ENCODE results near the gene CARD10.

The CARD10 gene

GRCh38 chr22:37525073-37525745, 6.0 kb upstream of the CARD10 start:
- DNase-seq = no peak

DNA sequence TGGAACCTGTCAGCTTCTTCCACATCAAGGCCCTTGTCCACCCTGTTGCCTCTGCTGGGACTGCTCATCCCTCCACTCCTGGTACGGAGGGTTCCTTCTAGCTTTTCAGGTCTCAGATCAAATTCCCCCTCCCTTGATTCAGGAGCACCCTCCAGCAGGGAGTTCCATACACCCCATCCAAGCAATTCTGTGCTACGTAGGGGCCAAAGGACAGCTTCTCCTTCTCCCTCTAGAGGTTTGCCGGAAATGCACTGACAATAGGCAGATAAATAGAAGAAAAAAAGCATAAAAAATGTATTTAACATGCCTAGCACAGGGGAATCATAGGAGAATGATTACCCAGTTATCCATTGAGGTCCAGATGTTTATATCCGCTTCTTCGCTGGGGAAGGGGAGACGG, 3.3 kb upstream of the CARD10 start:
- DNase-seq = no peak

GRCh38 chr22:37521236-37521739, 2.1 kb upstream of the CARD10 start:
- DNase-seq = no peak

DNA sequence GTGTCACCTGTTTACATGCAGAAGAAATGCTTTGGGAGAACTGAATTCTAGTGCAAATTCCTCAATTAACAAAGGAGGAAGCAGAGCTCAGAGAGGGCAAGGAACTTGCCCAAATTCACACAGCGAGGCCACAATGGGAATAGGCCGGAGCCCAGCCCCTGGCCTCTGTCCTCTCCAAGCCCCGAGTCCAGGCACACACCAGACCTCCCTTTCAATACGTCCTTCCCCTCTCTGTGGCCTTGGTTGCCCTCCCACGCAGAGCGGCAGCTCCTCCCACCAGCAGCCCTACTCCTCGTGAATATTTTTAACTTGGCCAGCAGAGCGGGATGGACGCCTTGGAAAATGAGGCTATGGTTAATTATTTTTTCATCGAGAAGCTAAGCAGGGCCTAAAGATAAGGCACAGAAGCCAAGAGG, 1.6 kb upstream of the CARD10 start:
- no peak for DNase-seq

DNA sequence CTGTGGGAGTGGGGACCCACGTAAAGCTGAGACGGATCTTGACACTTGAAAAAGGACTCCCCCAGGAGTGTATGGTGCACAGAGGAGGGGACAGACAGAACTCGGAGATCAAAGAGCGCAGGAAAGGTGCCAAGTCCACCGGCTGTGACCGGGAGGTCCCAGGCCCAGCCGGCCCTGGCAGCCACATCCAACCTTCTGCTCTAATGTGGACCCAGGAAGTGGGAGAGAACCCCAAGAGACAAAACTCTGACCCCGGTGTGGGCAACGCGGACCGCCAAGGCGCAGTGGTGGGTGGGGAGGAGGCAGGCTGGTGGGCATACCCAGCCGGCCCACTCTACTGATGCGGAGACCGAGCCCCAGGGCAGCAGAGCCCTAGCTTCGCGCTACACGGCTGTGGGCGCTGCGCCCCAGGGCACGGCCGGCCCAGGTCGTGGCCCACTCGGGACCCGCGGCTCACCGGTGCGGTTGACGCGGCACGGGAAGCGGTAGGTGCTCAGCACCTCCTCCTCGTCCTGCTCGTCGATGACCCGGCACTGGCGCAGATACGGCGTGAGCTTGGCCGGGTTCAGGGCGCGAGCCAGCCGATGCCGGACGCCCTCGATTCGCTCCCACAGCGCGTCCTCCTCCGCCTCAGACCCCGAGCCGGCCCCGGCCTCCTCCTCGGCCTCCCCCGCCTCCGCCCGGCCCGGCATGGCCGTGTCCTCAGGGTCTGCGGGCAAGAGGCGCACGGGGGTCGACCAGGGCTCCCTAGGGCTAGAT, 527 bp downstream of the CARD10 start:
- no peak for DNase-seq

DNA sequence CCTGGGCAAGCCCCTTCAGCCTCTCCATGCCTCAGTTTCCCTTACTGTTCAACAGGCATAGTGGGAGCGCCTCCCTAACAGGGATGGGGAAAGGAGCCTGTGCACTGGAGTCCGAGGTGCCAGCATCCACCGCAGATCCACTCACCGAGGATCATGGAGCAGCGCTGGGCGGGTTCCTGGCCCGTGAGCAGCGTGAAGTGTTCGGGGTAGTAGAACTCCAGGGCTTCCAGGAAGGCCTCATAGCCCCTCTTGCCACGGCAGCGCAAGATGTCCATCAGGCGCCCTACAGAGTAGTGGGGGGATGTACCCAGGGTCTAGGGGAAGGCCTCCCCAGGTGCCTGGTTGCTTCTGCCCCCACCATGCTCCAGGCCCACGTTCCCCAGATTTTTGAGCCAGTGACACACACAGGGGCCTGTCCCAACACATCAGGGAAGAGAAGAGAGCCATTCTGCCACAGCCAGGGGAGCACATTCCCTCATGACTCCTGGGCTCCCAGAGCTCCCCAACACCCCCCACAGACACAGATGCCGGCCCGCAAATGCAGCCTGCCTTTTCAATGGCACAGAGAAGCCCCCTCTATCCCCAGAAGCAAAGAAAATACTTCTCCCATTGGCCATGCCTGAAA, 1.3 kb downstream of the CARD10 start:
- no peak for DNase-seq

DNA sequence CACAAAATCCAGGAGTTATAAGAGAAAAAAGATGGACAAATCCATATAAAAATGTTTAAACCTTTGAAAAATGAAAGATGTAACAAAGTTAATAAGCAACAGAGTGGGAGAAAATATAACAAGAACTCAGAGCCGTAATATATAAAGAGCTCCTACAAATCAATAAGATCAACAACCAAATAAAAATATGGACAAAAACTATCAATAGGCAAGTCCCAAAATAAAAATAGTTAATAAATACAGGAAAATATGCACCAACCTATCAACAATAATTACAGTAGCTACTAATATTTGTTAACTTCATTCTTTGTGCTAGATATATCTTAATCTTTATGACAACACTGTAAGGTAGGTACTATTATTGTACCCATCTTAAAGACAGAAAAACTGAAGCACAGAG, 2.8 kb downstream of the CARD10 start:
- DNase-seq = no peak

DNA sequence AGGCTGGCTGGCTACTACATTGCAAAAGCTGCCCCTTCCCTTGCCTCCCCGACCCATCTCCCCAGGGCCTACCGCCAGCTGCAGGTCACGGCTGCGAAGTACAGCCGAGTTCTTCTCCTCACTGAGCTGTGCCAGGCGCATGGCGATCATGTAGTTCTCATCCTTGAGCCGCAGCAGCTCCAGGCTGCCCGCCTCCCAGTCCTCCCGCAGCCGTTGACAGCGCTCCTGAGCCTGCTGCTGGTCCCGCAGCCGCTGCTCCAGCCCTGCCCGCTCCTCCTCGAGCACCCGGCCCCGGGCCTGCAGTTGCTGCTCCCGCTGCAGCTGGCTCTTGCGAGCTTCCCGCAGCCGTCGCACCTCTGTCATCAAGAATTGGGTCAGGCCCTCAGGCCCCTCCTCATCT, 3.3 kb downstream of the CARD10 start:
- no peak for DNase-seq

GRCh38 chr22:37514526-37515051, 4.6 kb downstream of the CARD10 start:
- no peak for DNase-seq

DNA sequence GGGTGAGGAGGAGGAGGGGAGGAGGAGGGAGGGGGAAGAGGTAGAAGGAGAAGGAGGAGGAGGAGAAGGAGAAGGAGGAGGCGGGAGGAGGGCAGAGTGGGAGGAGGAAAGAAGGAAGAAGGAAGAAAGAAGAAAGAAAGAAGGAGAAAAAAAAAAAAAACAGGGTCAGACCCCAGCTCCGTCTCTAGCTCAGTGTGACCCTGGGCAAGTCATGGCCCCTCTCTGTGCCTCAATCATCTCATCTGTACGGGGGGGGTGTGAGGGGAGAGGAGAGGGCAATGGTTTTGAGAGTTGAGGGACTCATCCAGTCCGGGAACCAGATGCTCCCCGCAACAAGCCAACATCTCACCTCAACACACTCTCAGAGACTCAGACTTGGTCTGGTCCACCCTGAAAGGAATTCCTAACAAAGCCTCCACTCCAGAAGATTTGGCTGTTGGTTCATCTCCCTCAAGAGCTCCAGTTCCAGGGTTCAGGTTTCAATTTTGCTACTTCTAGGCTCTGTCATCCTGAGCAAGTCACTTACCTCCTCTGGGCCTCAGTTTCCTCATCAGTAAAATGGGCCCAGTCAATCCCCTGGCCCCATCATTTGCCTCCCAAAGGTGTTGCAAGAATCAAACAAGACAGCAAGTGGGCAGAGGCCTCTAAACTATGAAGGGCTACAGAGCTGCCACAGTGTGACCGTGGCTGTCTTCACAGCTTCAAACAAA, 7.7 kb downstream of the CARD10 start:
- no peak for DNase-seq

- no peak for DNase-seq
Measured at GRCh38 chr22:37510091-37510490, 9.1 kb downstream of the CARD10 start.

GRCh38 chr22:37509059-37509860, 10.0 kb downstream of the CARD10 start:
- no peak for DNase-seq

DNA sequence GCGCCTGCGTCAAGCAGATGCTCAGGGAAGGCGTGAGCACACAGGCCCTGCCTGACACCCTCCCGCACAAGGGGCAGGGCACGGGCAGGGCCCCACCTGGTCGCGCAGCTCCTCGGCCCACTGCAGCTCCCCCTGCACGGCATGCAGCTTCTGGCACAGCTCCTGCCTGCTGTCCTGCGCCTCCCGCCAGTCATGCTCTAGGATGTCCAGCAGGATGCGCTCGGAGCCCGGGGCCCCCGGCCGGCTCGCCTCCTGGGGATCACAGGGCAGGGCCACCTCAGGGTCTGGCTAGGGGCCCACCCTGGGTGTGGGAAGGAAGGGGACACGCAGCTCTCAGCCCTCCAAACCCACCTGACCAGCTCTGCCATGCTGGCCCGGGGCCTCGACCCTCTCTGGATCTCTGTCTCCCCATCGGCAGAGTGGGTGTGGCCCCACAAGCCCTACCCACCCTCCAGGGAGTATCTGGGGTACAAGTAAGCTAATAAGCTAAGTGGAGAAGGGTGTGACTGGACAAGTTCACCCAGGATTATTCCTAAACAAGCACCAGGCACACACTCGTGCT, 10.7 kb downstream of the CARD10 start:
- DNase-seq = no peak

- no peak for DNase-seq
Measured at GRCh38 chr22:37507731-37508130, 11.5 kb downstream of the CARD10 start.

DNA sequence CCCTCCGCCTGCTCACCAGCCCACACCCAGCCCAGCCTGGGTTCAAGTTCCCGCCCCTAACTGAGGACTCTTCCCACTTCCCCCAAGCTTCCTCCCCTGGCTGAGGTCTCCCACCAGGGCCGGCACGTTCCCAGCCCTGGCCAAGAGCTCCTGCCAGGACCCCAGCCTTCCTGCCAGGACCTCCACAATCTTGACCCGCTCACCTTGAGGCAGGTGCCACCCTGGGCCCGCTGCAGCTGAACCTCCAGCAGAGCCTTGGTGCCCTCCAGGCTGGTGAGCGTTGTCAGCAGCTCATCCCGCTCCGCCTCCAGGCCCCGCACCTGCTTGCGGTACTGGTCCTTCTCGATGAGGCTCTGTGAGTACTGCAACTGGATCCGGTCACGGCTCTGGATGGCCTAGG, 13.2 kb downstream of the CARD10 start:
- no peak for DNase-seq

GRCh38 chr22:37505565-37505964, 13.7 kb downstream of the CARD10 start:
- DNase-seq = no peak

- DNase-seq = no peak
Measured at GRCh38 chr22:37504964-37505363, 14.3 kb downstream of the CARD10 start.

DNA sequence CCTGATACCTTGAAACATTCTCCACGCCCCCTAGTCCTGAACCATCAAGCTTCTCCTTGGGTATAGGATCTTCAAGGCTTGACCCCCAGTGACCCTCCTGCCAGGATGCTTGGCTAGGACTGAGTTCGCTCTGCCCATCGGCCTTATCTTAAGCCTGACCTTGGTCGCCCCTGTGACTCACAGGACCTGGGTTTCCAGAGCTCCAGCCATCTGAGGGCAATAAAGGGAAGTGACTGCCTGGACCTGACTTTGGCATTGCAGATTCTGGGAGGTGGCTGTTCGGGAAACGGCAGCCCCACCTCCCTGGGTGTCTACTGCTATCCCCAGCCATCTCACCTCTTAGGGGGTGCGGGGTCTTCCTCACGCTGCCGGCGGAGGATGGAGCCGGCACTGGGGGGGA, 15.4 kb downstream of the CARD10 start:
- DNase-seq = no peak

DNA sequence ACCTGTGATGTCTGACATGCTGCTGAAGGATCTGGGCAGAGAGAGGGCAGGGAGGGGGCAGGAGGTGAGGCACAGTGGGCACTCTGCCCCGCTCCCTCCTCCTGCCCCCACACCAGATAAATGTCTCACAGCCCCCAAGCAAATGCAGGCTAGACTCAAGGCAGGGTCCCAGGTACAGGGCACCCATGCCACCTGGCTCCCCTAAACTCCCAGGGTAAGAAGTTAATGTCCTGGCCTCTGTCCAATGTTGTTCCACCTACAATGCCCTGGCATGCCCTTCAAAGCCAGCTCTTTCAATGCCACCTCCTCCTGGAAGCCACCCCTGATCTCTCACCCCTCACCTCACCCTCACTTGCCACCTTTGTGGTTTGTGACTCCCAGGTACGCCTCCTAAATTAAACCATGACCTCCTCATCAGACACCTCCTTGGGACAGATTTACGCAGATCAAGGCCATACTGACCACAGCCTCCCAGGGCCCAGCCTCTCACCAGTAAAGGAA, 16.0 kb downstream of the CARD10 start:
- no peak for DNase-seq

- no peak for DNase-seq
Measured at GRCh38 chr22:37502342-37503182, 16.7 kb downstream of the CARD10 start.

Measured in KG1 (cell line).